ENCODE results near the gene CHL1.

The CHL1 gene

GRCh38 chr3:374459-374858 lies 177.9 kb downstream of the CHL1 start:
- no peak for TF ChIP-seq CTCF (IDR thresholded peaks at IDR 0.05; ENCODE audit: control insufficient read depth, extremely low read depth, insufficient read depth)
- DNase-seq (ENCODE audit: low read depth), result no peak
- H3K4me3 ChIP-seq (ENCODE audit: low read depth, low read length), result no peak overlapping the region

- TF ChIP-seq CTCF (IDR thresholded peaks at IDR 0.05; ENCODE audit: control insufficient read depth, extremely low read depth, insufficient read depth), result peak; percentile 69
- no peak for DNase-seq (ENCODE audit: low read depth)
- no peak overlapping the region for H3K4me3 ChIP-seq (ENCODE audit: low read depth, low read length)
These were observed 180.6 kb downstream of the CHL1 start for GRCh38 chr3:377158-377561.

GRCh38 chr3:380801-381200 lies 184.2 kb downstream of the CHL1 start:
- peak; percentile 33 for DNase-seq (ENCODE audit: low read depth)
- no peak for TF ChIP-seq CTCF (IDR thresholded peaks at IDR 0.05; ENCODE audit: control insufficient read depth, extremely low read depth, insufficient read depth)
- no peak overlapping the region for H3K4me3 ChIP-seq (ENCODE audit: low read depth, low read length)

- DNase-seq (ENCODE audit: low read depth), result no peak
- TF ChIP-seq CTCF (IDR thresholded peaks at IDR 0.05; ENCODE audit: control insufficient read depth, extremely low read depth, insufficient read depth), result no peak
These were observed 188.6 kb downstream of the CHL1 start for GRCh38 chr3:385151-385550.

GRCh38 chr3:394775-395174 lies 198.2 kb downstream of the CHL1 start:
- DNase-seq (ENCODE audit: low read depth), result no peak
- H3K4me3 ChIP-seq (ENCODE audit: low read depth, low read length), result no peak overlapping the region
- no peak for TF ChIP-seq CTCF (IDR thresholded peaks at IDR 0.05; ENCODE audit: control insufficient read depth, extremely low read depth, insufficient read depth)

More at GRCh38 chr3:385151-385550, 188.6 kb downstream of the CHL1 start:
- H3K4me3 ChIP-seq (ENCODE audit: low read depth, low read length), result no peak overlapping the region

GRCh38 chr3:396293-396692 lies 199.7 kb downstream of the CHL1 start:
- no peak overlapping the region for H3K4me3 ChIP-seq (ENCODE audit: low read depth, low read length)
- DNase-seq (ENCODE audit: low read depth), result no peak
- no peak for TF ChIP-seq CTCF (IDR thresholded peaks at IDR 0.05; ENCODE audit: control insufficient read depth, extremely low read depth, insufficient read depth)

GRCh38 chr3:399647-400046 lies 203.1 kb downstream of the CHL1 start:
- TF ChIP-seq CTCF (IDR thresholded peaks at IDR 0.05; ENCODE audit: control insufficient read depth, extremely low read depth, insufficient read depth), result no peak
- H3K4me3 ChIP-seq (ENCODE audit: low read depth, low read length), result no peak overlapping the region
- no peak for DNase-seq (ENCODE audit: low read depth)
